Stimulated activated CD4-positive, alpha-beta T cell treated with anti-CD3 and anti-CD28 coated beads, Interleukin-12 subunit alpha, Interleukin-12 subunit beta, amount 100 ng/mL, for 48 hours (primary cell): Measurements from ENCODE around the gene PTPN2.

Experiments used
- DNase-seq, 3 donors: peaks; one replicate each; pipeline ENCODE4 v3.0.0-alpha.2; 2020; ENCODE audit warnings: low read depth in 2 of 3, low spot score in 1 of 3

The PTPN2 gene

GRCh38 chr18:12750076-12750714, 133.8 kb downstream of the PTPN2 start:
- no peak for DNase-seq

- no peak for DNase-seq
Observed at GRCh38 chr18:12749121-12749520, 134.9 kb downstream of the PTPN2 start.

GRCh38 chr18:12748671-12749070, 135.4 kb downstream of the PTPN2 start:
- DNase-seq: no peak

GRCh38 chr18:12747530-12748315, 136.3 kb downstream of the PTPN2 start:
- no peak for DNase-seq

- DNase-seq: no peak
Observed at GRCh38 chr18:12745095-12745795, 138.8 kb downstream of the PTPN2 start.

- DNase-seq: no peak
Observed at GRCh38 chr18:12744103-12744502, 139.9 kb downstream of the PTPN2 start.

GRCh38 chr18:12742453-12742852, 141.6 kb downstream of the PTPN2 start:
- DNase-seq: no peak
